MG63 (cell line): ENCODE data around the gene SIK1. TPM values are rescaled to one million over a fixed set of nuclear protein-coding genes. Genes with fewer than 3 reads are reported as not detected.
"Not testable (repeated sequence)": the region's sequence is repeated elsewhere in the genome, so short reads cannot be mapped to it uniquely, and the experiment has no call there.

ENCODE experiments used
- DNase-seq: peaks from one replicate; pipeline ENCODE4 v3.0.0-alpha.2; 2020
- H3K27me3 ChIP-seq: fragments of 250-450 bp; sonication (Bioruptor Pico); 2 replicates; pipeline ENCODE4 v1.5.1; 2020; ENCODE audit warnings: mild to moderate bottlenecking, moderate library complexity
- H3K36me3 ChIP-seq: fragments of 250-450 bp; sonication (Bioruptor Pico); 2 replicates; pipeline ENCODE4 v1.5.1; 2020; ENCODE audit warnings: mild to moderate bottlenecking, moderate library complexity
- H3K4me3 ChIP-seq: fragments of 250-450 bp; sonication (Bioruptor Pico); 2 replicates; pipeline ENCODE4 v1.5.1; 2020; ENCODE audit warnings: mild to moderate bottlenecking, moderate library complexity
- H3K9me3 ChIP-seq: fragments of 250-450 bp; sonication (Bioruptor Pico); 2 replicates; pipeline ENCODE4 v1.5.1; 2020; ENCODE audit warnings: mild to moderate bottlenecking, moderate library complexity
- total RNA-seq: library from RNA; depleted of rRNA; stranded (reverse); fragments of >200 nt; shearing (Covaris generic); gene quantifications from 2 replicates; pipeline ENCODE4 v1.2.3, GENCODE V29; 2014; ENCODE audit warnings: low replicate concordance

Gene SIK1
- total RNA-seq, 1 experiment from 2014 or later, result not detected

- H3K27me3 ChIP-seq, H3K4me3 ChIP-seq, DNase-seq, H3K9me3 ChIP-seq, H3K36me3 ChIP-seq: not testable (repeated sequence)
Measured at GRCh38 chr21:43404450-43404849, 22.5 kb downstream of the SIK1 start.

DNA sequence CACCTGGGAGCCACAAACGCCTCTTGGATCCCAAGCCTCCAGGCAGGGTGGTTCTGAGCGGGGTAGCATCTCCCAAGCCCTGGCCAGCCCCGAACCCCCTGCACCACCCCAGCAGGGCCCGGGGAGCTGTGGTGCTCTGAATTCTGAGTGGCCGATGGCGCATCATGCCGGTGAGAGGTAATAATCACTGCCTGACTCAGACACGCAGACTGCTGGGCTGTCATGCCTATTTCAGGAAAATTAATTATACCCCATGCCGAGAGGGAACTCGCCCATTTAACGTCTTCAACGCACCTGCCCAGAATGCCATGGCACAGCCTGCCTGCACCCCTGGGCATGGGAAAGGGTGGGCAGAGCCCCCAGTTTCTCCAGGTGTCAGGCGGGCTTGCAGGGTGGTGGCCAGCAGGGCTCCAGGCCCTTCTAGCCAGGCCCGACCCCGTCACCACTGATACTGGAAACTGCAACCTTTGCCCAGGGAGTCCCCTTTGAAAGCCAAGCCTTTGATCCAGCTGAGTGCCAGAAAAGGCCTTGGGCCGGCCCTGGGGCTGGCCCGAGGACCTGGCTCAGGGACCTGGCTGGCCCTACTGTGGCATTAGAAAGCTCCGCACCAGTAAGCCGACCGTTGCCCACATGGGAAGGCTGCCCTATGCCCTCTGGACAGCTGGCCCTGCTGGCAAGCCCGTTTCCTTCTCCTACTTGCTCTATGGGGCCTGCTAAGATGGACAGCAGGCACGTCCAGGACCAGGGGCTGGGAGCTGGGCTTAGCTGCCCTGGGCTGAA, 23.1 kb downstream of the SIK1 start:
- not testable (repeated sequence) for DNase-seq, H3K36me3 ChIP-seq, H3K4me3 ChIP-seq, H3K9me3 ChIP-seq, H3K27me3 ChIP-seq

DNA sequence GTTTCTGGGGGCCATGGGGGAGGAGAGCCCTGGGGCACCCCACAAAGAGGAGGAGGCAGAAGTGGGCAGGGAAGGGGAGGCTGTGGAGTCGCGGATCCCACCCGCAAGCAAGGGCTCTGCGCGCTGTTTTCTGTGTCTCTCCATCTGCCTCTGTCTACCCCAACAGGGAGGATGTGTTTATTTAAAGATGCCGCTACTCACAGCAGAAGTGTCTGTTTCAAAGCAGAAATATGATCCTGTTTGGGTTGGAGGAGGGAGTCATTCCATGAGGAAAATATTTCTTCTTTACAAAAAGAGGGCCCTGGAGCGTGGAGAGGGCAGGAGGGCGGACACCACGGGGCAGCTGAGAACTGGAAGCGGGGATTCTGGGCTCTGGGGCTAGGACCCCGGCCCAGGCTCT, 25.8 kb downstream of the SIK1 start:
- not testable (repeated sequence) for H3K27me3 ChIP-seq, H3K36me3 ChIP-seq, DNase-seq, H3K9me3 ChIP-seq, H3K4me3 ChIP-seq

GRCh38 chr21:43399595-43400015, 27.3 kb downstream of the SIK1 start:
- not testable (repeated sequence) for H3K9me3 ChIP-seq, H3K36me3 ChIP-seq, DNase-seq, H3K4me3 ChIP-seq, H3K27me3 ChIP-seq

- not testable (repeated sequence) for H3K27me3 ChIP-seq, DNase-seq, H3K9me3 ChIP-seq, H3K4me3 ChIP-seq, H3K36me3 ChIP-seq
Measured at GRCh38 chr21:43399136-43399535, 27.8 kb downstream of the SIK1 start.

- not testable (repeated sequence) for H3K36me3 ChIP-seq, H3K4me3 ChIP-seq, H3K27me3 ChIP-seq, DNase-seq, H3K9me3 ChIP-seq
Measured at GRCh38 chr21:43398533-43398932, 28.4 kb downstream of the SIK1 start.

- H3K36me3 ChIP-seq, H3K27me3 ChIP-seq, H3K9me3 ChIP-seq, H3K4me3 ChIP-seq, DNase-seq: not testable (repeated sequence)
Measured at GRCh38 chr21:43398000-43398399, 28.9 kb downstream of the SIK1 start.

DNA sequence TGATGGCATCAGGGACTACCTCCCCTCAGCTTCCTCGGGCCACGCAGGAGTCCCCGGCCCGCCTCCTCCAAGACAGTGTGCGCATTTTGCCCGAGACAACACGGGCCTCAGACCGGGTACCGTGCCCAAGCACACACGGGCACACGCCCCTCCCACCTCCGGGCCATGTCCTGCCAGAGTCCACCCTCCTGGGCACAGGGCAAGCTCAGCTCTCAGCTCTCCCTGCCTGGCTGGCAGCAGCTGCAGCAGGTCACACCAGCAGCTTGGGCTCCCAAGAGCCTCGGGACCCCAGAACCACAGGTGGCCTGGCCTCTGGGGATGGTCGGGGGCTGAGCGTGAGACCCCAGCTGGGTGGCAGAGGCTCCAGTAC, 29.5 kb downstream of the SIK1 start:
- DNase-seq, H3K9me3 ChIP-seq, H3K4me3 ChIP-seq: not testable (repeated sequence)

DNA sequence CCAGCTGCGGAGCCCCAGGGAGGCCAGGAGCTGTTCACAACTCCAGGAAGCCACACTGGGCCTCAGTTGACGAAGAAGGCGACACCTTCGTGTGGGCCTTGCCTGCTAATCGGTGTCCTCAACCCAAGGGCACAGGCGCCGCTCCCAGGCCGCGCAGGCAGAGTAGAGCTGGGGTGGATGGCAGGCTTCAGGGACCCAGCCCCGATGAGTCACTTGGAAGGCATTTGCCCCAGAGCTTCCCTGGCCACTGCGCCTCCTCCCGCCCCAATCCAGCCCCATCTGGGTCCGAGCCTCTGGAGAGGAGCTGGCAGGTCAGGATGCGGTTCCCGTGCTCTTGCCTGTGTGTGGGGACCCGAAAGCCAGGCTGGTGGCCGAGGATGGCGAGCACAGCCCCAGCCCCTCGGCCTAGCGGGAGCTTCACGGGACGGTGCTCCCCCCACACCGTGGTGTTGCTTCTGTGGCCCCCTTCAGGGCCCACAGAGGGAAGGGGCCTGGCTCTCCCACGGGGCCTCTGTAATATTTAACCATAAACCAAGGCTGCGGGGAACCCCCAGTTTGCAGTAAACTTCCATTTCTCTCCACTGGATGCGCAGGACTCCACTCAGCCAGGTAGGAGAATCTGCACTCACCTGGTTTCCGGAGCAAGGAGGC, 30.0 kb downstream of the SIK1 start:
- H3K9me3 ChIP-seq, H3K36me3 ChIP-seq, H3K4me3 ChIP-seq, DNase-seq, H3K27me3 ChIP-seq: not testable (repeated sequence)

More for the DNA sequence above, 29.5 kb downstream of the SIK1 start:
- H3K36me3 ChIP-seq, H3K27me3 ChIP-seq: not testable (repeated sequence)

GRCh38 chr21:43383351-43383750, 43.6 kb downstream of the SIK1 start:
- not testable (repeated sequence) for H3K36me3 ChIP-seq, H3K4me3 ChIP-seq, DNase-seq, H3K27me3 ChIP-seq, H3K9me3 ChIP-seq

GRCh38 chr21:43382902-43383301, 44.0 kb downstream of the SIK1 start:
- H3K36me3 ChIP-seq, H3K4me3 ChIP-seq, H3K9me3 ChIP-seq, DNase-seq, H3K27me3 ChIP-seq: not testable (repeated sequence)

GRCh38 chr21:43380852-43381533, 45.9 kb downstream of the SIK1 start:
- not testable (repeated sequence) for DNase-seq, H3K27me3 ChIP-seq, H3K9me3 ChIP-seq, H3K36me3 ChIP-seq, H3K4me3 ChIP-seq

DNA sequence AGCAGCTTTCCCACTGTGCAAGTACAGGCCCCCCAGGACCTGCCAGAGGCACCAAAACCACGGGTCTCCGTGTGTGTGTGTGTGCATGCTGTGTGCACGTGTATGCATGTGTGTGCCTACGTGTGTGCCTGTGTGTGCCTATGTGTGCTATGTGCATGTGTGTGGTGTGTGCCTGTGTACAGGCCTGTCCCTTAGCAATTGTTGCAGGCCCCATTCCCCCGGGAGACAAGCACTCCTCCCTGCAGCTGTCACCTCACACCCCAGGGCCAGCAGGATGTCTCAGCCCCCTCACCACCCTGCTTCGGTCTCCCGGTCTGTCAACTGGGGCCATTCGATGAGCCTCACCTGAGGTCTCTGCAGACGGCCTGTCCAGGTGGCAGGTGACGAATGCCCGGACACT, 46.6 kb downstream of the SIK1 start:
- H3K36me3 ChIP-seq, DNase-seq, H3K27me3 ChIP-seq, H3K4me3 ChIP-seq, H3K9me3 ChIP-seq: not testable (repeated sequence)

- not testable (repeated sequence) for DNase-seq, H3K4me3 ChIP-seq, H3K36me3 ChIP-seq, H3K9me3 ChIP-seq, H3K27me3 ChIP-seq
Measured at GRCh38 chr21:43379626-43380122, 47.3 kb downstream of the SIK1 start.

GRCh38 chr21:43376478-43376882, 50.5 kb downstream of the SIK1 start:
- Histone ChIP-seq H3K9me3 (no peaks in the 10 kb centered on the region), H3K27me3 (no peaks in the 10 kb centered on the region), H3K36me3 (no peaks in the 10 kb centered on the region), H3K4me3 (no peak overlapping the region)
- no peak for DNase-seq

GRCh38 chr21:43375837-43376477, 51.0 kb downstream of the SIK1 start:
- H3K36me3 ChIP-seq, result no peaks in the 10 kb centered on the region
- H3K9me3 ChIP-seq, result no peaks in the 10 kb centered on the region
- H3K4me3 ChIP-seq, result no peak overlapping the region
- no peaks in the 10 kb centered on the region for H3K27me3 ChIP-seq
- no peak for DNase-seq
